HEK293 (cell line): Measurements from ENCODE around the gene VWA3B.

Experiments
- SETDB1 ChIP-seq: IDR thresholded peaks from one replicate; pipeline ENCODE4 v1.6.1; 2017; ENCODE audit warnings: mild to moderate bottlenecking, low read length, moderate library complexity, mixed read lengths; ENCODE audit not compliant: insufficient read length
- ZBTB21 ChIP-seq: fragments of 450-650 bp; formaldehyde crosslinking; IDR thresholded peaks from 2 replicates; pipeline ENCODE4 v1.5.1; 2017; ENCODE audit warnings: missing biosample characterization, missing genetic modification characterization

DNA sequence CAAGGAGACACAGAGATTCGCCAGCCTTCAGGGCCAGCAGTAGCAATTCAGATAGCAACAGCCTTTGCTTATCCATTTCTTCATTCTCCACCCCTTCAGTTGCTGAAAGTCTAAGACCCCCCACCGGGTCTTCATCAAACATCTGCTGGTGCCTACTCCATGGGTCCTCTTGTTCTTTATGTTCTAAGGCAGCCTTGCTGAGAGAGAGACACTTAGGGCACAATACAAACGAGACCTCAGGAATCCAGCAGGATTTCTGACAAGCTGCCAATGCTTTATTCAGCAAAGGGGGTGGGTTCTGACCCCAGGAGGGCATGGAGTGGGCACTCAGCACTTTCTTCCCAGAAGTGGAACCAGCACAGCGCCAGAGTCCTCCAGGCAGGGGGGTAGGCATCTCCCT lies 223.0 kb downstream of the VWA3B start:
- no peak for TF ChIP-seq SETDB1
- TF ChIP-seq ZBTB21 (tag by site-specific recombination): no peak
